ENCODE measurements around the gene KCNA10.

- TF ChIP-seq TAF1 (IDR thresholded peaks at IDR 0.05; ENCODE audit: borderline replicate concordance, insufficient read depth, low read length) (no peak), POLR2AphosphoS5 (IDR thresholded peaks at IDR 0.05; ENCODE audit: low read depth, low read length) (no peak)
- TF ChIP-seq, protein P1, sequence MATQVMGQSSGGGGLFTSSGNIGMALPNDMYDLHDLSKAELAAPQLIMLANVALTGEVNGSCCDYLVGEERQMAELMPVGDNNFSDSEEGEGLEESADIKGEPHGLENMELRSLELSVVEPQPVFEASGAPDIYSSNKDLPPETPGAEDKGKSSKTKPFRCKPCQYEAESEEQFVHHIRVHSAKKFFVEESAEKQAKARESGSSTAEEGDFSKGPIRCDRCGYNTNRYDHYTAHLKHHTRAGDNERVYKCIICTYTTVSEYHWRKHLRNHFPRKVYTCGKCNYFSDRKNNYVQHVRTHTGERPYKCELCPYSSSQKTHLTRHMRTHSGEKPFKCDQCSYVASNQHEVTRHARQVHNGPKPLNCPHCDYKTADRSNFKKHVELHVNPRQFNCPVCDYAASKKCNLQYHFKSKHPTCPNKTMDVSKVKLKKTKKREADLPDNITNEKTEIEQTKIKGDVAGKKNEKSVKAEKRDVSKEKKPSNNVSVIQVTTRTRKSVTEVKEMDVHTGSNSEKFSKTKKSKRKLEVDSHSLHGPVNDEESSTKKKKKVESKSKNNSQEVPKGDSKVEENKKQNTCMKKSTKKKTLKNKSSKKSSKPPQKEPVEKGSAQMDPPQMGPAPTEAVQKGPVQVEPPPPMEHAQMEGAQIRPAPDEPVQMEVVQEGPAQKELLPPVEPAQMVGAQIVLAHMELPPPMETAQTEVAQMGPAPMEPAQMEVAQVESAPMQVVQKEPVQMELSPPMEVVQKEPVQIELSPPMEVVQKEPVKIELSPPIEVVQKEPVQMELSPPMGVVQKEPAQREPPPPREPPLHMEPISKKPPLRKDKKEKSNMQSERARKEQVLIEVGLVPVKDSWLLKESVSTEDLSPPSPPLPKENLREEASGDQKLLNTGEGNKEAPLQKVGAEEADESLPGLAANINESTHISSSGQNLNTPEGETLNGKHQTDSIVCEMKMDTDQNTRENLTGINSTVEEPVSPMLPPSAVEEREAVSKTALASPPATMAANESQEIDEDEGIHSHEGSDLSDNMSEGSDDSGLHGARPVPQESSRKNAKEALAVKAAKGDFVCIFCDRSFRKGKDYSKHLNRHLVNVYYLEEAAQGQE (IDR thresholded peaks at IDR 0.05; ENCODE audit: insufficient read depth in 1 of 2, low read depth in 2 of 2, low read length in 2 of 2) = no peak
Measured at GRCh38 chr1:110541906-110542395, 23.0 kb upstream of the KCNA10 start.

All from PFSK-1 (cell line).